HepG2 (cell line): ENCODE measurements around the gene TEX35. TPM values are rescaled to one million over a fixed set of nuclear protein-coding genes. Genes with fewer than 3 reads are reported as not detected.

Experiments
- ATF1 ChIP-seq: IDR thresholded peaks from 2 replicates; pipeline ENCODE4 v1.6.1; 2016; ENCODE audit warnings: mild to moderate bottlenecking, control low read depth
- HMGXB4 ChIP-seq, 2 experiments: sonication (generic) in 1 of 2; formaldehyde crosslinking in 1 of 2; IDR thresholded peaks; 2 replicates each; pipeline versions ENCODE4 v1.4.0 to v1.6.1; 2018 to 2020; ENCODE audit warnings: missing genetic modification reagents in 2 of 2, borderline replicate concordance in 1 of 2, low read depth in 1 of 2, mild to moderate bottlenecking in 1 of 2, missing biosample characterization in 1 of 2
- KLF11 ChIP-seq: IDR thresholded peaks from 2 replicates; pipeline ENCODE4 v1.6.1; 2016; ENCODE audit warnings: missing compliant biosample characterization
- NONO ChIP-seq, 2 experiments: fragments of 450-650 bp in 1 of 2; sonication (generic) in 1 of 2; formaldehyde crosslinking in 1 of 2; IDR thresholded peaks in 1 of 2; conservative IDR thresholded peaks in 1 of 2; 2 replicates each; pipeline versions ENCODE4 v1.6.1 to v1.8.0; 2017 to 2022; ENCODE audit warnings: mild to moderate bottlenecking in 1 of 2, missing genetic modification reagents in 1 of 2, moderate library complexity in 1 of 2
- PHF8 ChIP-seq: sonication (generic); formaldehyde crosslinking; IDR thresholded peaks from 2 replicates; pipeline ENCODE4 v1.5.0; 2020; ENCODE audit warnings: missing genetic modification reagents
- REXO4 ChIP-seq: sonication (generic); formaldehyde crosslinking; IDR thresholded peaks from 2 replicates; pipeline ENCODE4 v1.8.0; 2022; ENCODE audit warnings: missing genetic modification reagents, mild to moderate bottlenecking, borderline replicate concordance
- SMAD3 ChIP-seq: sonication (generic); formaldehyde crosslinking; IDR thresholded peaks from 2 replicates; pipeline ENCODE4 v1.4.0; 2020; ENCODE audit warnings: missing genetic modification reagents
- SOX6 ChIP-seq, 2 experiments: fragments of 450-650 bp in 1 of 2; sonication (generic) in 1 of 2; formaldehyde crosslinking in 1 of 2; IDR thresholded peaks; 2 replicates each; pipeline versions ENCODE4 v1.4.0 to v1.6.1; 2017 to 2020; ENCODE audit warnings: antibody characterized with exemption in 1 of 2, mild to moderate bottlenecking in 1 of 2, missing genetic modification reagents in 1 of 2
- SP2 ChIP-seq: sonication (generic); formaldehyde crosslinking; IDR thresholded peaks from 2 replicates; pipeline ENCODE4 v1.5.1; 2020; ENCODE audit warnings: mild to moderate bottlenecking, missing genetic modification reagents
- SPEN ChIP-seq: sonication (generic); formaldehyde crosslinking; IDR thresholded peaks from 2 replicates; pipeline ENCODE4 v1.5.1; 2020; ENCODE audit warnings: low read depth, mild to moderate bottlenecking, missing genetic modification reagents
- ZFY ChIP-seq: sonication (generic); formaldehyde crosslinking; IDR thresholded peaks from 2 replicates; pipeline ENCODE4 v1.4.0; 2020; ENCODE audit warnings: missing genetic modification reagents
- ZHX2 ChIP-seq, 2 experiments: sonication (generic) in 1 of 2; formaldehyde crosslinking in 1 of 2; IDR thresholded peaks; 2 replicates each; pipeline versions ENCODE4 v1.6.1 to v1.9.0; 2014 to 2022; ENCODE audit warnings: antibody characterized with exemption in 1 of 2, borderline replicate concordance in 1 of 2, inconsistent platforms in 1 of 2, low read depth in 1 of 2, missing genetic modification reagents in 1 of 2
- ZNF30 ChIP-seq: sonication (generic); formaldehyde crosslinking; IDR thresholded peaks from 2 replicates; pipeline ENCODE4 v1.5.0; 2020; ENCODE audit warnings: mild to moderate bottlenecking, missing genetic modification reagents
- ZNF550 ChIP-seq: sonication (generic); formaldehyde crosslinking; IDR thresholded peaks from 2 replicates; pipeline ENCODE4 v1.4.0; 2020; ENCODE audit warnings: mild to moderate bottlenecking, missing genetic modification reagents, borderline replicate concordance
- ZNF777 ChIP-seq: sonication (generic); formaldehyde crosslinking; IDR thresholded peaks from 2 replicates; pipeline ENCODE4 v1.4.0; 2020; ENCODE audit warnings: missing genetic modification reagents
- polyA plus RNA-seq, 8 experiments: library from polyadenylated mRNA; depleted of rRNA in 3 of 8; stranded (reverse) in 7 of 8; unstranded in 1 of 8; fragments of >200 nt; fragmentation: Illumina TruSeq in 4 of 8; extraction: Trizol in 4 of 8; gene quantifications; 2 replicates each; pipeline versions ENCODE4 v1.2.1 to v1.2.3, GENCODE V29; 2011 to 2016; ENCODE audit warnings: low read depth in 4 of 8, missing spikeins in 1 of 8, mixed read lengths in 1 of 8; ENCODE audit not compliant: insufficient read depth in 1 of 8
- total RNA-seq, 5 experiments: library from RNA; depleted of rRNA; stranded (reverse); fragments of >200 nt; fragmentation: Illumina TruSeq; extraction: Trizol; gene quantifications; 2 replicates each; pipeline ENCODE4 v1.2.3, GENCODE V29; 2016; ENCODE audit warnings: low read depth in 1 of 5
- TF ChIP-seq, protein P1 (sequence below): sonication (generic); formaldehyde crosslinking; IDR thresholded peaks from 2 replicates; pipeline ENCODE4 v1.8.0; 2022; ENCODE audit warnings: mild to moderate bottlenecking, missing genetic modification reagents, moderate library complexity
- TF ChIP-seq, protein P2 (sequence below): sonication (generic); formaldehyde crosslinking; conservative IDR thresholded peaks from 2 replicates; pipeline ENCODE4 v1.8.0; 2022; ENCODE audit warnings: mild to moderate bottlenecking, moderate library complexity, missing genetic modification reagents

TEX35 gene
- total and polyA plus RNA-seq, 2 of the 13 experiments (the other 11 are each of a cell fraction or from before 2014, with no cell fraction given): not detected

- TF ChIP-seq HMGXB4 (CRISPR knock-in tag; IDR thresholded peaks at IDR 0.05; ENCODE audit: borderline replicate concordance in 1 of 2, low read depth in 1 of 2): peak; percentile 78 to 99; a peak in 3 of 4 replicates
- TF ChIP-seq, protein P1, sequence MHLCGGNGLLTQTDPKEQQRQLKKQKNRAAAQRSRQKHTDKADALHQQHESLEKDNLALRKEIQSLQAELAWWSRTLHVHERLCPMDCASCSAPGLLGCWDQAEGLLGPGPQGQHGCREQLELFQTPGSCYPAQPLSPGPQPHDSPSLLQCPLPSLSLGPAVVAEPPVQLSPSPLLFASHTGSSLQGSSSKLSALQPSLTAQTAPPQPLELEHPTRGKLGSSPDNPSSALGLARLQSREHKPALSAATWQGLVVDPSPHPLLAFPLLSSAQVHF (CRISPR knock-in tag): peak; percentile 64; the same call in 1 of the 2 replicates
- TF ChIP-seq SPEN (CRISPR knock-in tag): 0 out of 2 replicates have a peak, but pooled peaks have one; percentile 44
- TF ChIP-seq SMAD3: peak; percentile 57; the same call in 1 of the 2 replicates
- TF ChIP-seq ZNF777: peak; percentile 83
- no peak for TF ChIP-seq NONO (IDR thresholded peaks at IDR 0.05)
- 0 out of 2 replicates have a peak, but pooled peaks have one; percentile 25 for TF ChIP-seq NONO (CRISPR knock-in tag; conservative IDR thresholded peaks at IDR 0.05)
- TF ChIP-seq REXO4 (CRISPR knock-in tag): 0 out of 2 replicates have a peak, but pooled peaks have one; percentile 70
- 0 out of 2 replicates have a peak, but pooled peaks have one; percentile 23 for TF ChIP-seq SP2 (CRISPR knock-in tag)
- TF ChIP-seq PHF8 (CRISPR knock-in tag): peak; percentile 41; the same call in 1 of the 2 replicates
- TF ChIP-seq ZNF550: no peak
- TF ChIP-seq ZNF30 (CRISPR knock-in tag): no peak
- TF ChIP-seq, protein P2, sequence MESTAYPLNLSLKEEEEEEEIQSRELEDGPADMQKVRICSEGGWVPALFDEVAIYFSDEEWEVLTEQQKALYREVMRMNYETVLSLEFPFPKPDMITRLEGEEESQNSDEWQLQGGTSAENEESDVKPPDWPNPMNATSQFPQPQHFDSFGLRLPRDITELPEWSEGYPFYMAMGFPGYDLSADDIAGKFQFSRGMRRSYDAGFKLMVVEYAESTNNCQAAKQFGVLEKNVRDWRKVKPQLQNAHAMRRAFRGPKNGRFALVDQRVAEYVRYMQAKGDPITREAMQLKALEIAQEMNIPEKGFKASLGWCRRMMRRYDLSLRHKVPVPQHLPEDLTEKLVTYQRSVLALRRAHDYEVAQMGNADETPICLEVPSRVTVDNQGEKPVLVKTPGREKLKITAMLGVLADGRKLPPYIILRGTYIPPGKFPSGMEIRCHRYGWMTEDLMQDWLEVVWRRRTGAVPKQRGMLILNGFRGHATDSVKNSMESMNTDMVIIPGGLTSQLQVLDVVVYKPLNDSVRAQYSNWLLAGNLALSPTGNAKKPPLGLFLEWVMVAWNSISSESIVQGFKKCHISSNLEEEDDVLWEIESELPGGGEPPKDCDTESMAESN (CRISPR knock-in tag): peak; percentile 71
- 0 out of 2 replicates have a peak, but pooled peaks have one; percentile 5 for TF ChIP-seq KLF11 (CRISPR knock-in tag)
- no peak for TF ChIP-seq SOX6 (IDR thresholded peaks at IDR 0.05)
- TF ChIP-seq SOX6 (CRISPR knock-in tag; IDR thresholded peaks at IDR 0.05): peak; percentile 55; the same call in 1 of the 2 replicates
- TF ChIP-seq ATF1 (CRISPR knock-in tag): no peak
- TF ChIP-seq ZHX2 (IDR thresholded peaks at IDR 0.05; ENCODE audit: low read depth): peak; percentile 2; the same call in 1 of the 2 replicates
- TF ChIP-seq ZHX2 (CRISPR knock-in tag; IDR thresholded peaks at IDR 0.05; ENCODE audit: borderline replicate concordance): no peak
- peak; percentile 19; the same call in 1 of the 2 replicates for TF ChIP-seq ZFY
These were observed 29.8 kb downstream of the TEX35 start (continued) for GRCh38 chr1:178542554-178543289.
